HG03571 (cell line): ENCODE measurements around the gene PRKN.

ENCODE experiments used
- ATAC-seq: cut with Tn5 transposase; IDR thresholded peaks from one replicate; pipeline ENCODE4 v1.9.1; 2021; ENCODE audit not compliant: unreplicated experiment

The PRKN gene

DNA sequence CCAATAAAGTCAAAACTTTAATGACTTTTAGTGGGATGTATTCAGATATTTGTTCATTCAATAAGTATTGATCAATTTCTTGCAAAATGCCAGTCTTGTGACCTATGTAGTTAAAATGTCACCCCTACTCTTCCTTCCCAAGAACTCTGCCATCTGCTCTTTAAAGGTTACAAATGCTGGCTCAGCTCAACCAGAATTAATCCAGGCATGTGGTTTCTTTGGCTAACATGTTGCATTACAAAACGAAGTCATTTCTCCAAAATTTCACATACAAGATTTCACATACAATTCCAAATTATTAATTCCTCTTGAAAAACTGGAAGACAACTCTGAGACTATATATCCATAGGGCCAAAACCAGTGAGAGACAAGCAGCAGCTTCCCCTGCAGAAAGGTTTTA lies 395.7 kb downstream of the PRKN start:
- ATAC-seq = no peak

DNA sequence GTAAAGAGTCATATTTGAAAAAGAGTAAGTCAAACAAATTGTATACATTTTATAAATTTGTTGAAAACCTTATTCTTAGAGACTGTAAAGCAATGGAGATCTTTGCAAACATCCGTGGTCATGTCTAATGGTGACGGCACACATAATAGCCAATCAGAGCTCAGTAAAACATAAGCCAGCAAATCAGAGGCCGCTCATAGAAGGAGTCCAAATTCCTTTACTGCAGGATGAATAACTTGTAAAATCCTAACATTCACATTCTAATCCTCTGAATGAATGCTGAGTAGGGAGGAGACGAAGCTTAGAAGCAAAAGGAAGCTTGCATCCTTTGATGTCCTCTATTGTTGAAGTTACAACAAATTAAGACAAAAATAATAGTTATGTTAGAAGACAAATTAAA lies 401.7 kb downstream of the PRKN start:
- ATAC-seq = no peak

DNA sequence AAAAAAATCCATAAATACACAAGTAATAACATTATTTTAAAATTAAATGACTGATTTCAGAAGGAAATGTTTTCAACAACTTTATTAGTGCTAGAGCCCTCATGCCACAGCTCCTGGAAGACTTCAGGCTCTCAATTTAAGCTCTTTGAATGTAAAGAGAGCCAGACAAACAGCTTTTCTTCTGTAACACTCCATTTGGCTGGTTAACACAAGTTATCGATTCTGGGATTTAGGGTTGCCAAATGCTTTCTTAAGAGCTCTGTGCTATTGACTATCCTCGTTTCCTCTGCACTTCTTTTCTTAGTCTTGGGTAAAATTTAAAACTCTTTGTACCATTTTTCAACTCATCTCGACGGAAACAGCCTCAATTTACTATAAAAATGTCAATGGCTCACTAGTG lies 402.5 kb downstream of the PRKN start:
- no peak for ATAC-seq

DNA sequence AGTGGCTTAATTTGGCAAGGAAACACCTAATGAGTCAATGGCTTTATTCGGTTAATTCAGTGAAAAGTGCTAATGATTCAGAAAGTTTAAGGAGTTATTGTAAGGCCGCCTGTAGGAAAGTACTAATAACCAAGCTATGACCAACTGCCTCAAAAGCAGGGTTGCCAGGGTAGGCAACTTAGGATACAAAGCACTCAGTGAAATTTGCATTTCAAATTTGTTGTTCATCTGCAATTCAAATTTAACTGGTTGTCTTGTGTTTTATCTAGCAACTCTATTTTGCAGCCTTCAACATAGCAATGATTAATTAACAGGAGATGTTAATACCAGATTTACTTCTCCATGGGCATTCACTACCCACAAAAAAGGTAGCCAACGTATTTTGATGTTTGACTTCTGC lies 412.3 kb downstream of the PRKN start:
- ATAC-seq = no peak

GRCh38 chr6:162313922-162314660 lies 413.5 kb downstream of the PRKN start:
- ATAC-seq = no peak

GRCh38 chr6:162307865-162308264 lies 419.7 kb downstream of the PRKN start:
- no peak for ATAC-seq

DNA sequence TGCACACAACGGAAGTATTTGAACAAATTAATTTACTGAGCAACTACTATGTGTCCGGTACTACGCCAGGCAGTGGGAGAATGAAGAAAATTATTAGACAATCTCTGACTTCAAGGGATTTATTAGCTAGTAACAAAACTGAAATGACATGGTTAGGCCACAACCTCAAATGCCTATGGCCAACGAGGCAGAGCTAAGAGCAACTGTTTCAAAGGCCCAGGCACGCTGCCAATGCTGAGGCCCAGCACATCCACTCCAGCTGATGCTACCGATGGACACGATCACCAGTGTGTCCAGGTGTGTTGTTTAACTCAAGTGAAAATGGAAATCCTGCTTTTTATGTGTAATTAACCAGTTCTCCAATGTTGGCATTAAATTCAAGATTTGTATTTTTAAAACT lies 420.9 kb downstream of the PRKN start:
- no peak for ATAC-seq

- no peak for ATAC-seq
These were observed 426.4 kb downstream of the PRKN start for GRCh38 chr6:162301128-162301527.

GRCh38 chr6:162294029-162294428 lies 433.5 kb downstream of the PRKN start:
- ATAC-seq = no peak

GRCh38 chr6:162292915-162293314 lies 434.7 kb downstream of the PRKN start:
- no peak for ATAC-seq

- no peak for ATAC-seq
These were observed 436.6 kb downstream of the PRKN start for GRCh38 chr6:162290846-162291465.

GRCh38 chr6:162289972-162290371 lies 437.6 kb downstream of the PRKN start:
- ATAC-seq = no peak

DNA sequence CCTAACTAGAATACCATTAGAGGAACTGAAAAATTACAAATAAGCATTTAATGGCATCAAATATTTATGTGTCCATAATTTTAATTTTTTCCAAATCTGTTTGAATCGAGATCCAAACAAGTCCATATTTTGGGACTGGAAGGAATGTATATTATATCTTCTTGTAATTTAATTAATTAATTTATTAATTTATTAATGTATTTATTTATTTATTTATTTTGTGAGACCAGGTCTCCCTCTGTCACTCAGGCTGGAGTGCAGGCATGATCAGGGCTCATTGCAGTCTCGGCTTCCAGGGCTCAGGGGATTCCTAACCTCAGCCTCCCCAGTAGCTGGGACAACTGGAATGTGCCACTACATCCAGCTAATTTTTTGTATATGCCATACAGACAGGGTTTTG lies 453.6 kb downstream of the PRKN start:
- no peak for ATAC-seq

DNA sequence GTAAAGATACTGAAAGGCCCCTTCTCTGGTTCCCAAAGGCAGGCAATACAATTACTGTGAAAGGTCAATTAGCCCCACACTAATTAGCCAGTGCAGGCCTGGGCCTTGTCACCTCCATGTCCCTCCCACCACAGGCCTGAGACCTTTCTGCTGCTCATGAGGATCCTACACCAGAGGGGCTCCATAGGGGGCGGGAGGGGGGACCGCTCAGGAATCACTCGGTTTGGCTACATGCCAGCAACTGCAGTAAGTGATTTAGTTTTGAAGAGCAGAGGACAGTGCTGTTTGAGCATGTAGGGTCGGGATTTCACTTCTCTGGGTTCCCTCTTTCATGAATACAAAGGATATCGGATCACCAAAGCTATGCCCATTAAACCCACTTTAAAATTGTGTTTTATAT lies 455.6 kb downstream of the PRKN start:
- no peak for ATAC-seq

DNA sequence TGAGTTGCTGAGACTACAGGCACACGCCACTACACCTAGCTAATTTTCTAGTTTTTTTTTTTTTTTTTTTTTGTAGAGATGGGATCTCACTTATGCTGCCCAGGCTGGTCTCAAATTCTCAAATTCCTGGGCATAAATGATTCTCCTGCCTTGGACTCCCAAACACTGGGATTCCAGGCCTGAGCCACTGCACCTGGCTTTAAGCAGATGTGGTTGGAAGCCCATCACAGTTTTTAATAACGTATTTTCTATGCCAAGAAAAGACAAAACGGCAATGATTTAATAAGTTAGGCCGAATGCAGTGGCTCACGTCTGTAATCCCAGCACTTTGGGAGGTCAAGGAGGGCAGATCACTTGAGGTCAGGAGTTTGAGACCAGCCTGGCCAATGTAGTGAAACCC lies 456.6 kb downstream of the PRKN start:
- ATAC-seq = no peak

DNA sequence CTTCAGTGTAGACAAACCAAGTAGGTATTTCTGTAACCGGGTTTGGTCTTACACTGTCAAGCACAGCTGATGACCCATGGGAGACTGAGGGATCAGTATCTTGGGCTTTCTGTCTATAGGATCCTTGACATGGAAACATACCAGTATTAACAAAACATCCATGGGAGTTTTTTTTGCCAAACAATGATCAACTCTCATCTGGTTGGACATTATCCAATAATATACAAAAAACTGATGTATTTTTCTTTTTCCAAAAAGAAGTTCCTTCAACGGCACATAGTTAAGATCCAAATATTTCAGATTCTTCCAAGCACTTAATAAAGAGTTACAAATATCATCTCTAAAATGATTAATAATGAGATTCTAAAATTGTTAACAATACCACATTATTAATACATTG lies 459.9 kb downstream of the PRKN start:
- ATAC-seq = no peak

GRCh38 chr6:162267126-162267525 lies 460.4 kb downstream of the PRKN start:
- no peak for ATAC-seq

- ATAC-seq = no peak
These were observed 463.0 kb downstream of the PRKN start for GRCh38 chr6:162264581-162264980.

- ATAC-seq = no peak
These were observed 464.9 kb downstream of the PRKN start for GRCh38 chr6:162262466-162263196.

GRCh38 chr6:162261598-162261997 lies 466.0 kb downstream of the PRKN start:
- no peak for ATAC-seq

DNA sequence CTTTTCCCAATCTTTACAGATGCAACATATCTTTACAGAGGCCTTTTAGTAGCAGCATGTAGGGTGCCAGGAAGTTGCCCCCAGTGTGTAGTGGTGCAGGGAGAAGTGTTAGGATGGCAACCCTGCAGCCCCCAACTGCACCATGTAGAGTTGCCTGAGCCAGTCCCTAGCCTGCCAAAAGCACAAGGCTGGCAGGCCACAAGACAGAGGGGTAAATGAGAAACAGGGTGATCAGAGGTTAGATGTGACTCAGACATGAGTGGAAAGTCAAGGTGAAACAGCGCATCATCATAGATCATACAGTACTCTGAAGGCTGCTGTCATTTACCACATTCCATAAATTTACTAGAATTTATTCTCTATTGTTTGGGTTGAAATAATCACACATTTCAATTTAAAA lies 467.5 kb downstream of the PRKN start:
- ATAC-seq = no peak

GRCh38 chr6:162258647-162259046 lies 468.9 kb downstream of the PRKN start:
- ATAC-seq = no peak
